Osteocyte (in vitro differentiated cells): ENCODE measurements around the gene DLEC1. TPM values are rescaled to one million over a fixed set of nuclear protein-coding genes. Genes with fewer than 3 reads are reported as not detected.

ENCODE experiments used
- DNase-seq: peaks from one replicate; pipeline ENCODE4 v3.0.0; 2021; ENCODE audit warnings: mixed read lengths; ENCODE audit not compliant: unreplicated experiment; ENCODE audit errors: extremely low spot score
- H3K27ac Mint-ChIP-seq: one replicate; pipeline ENCODE4 v1.8.0; 2021; ENCODE audit warnings: mild to moderate bottlenecking, mixed read lengths; ENCODE audit not compliant: unreplicated experiment
- H3K27me3 Mint-ChIP-seq: one replicate; pipeline ENCODE4 v1.8.0; 2021; ENCODE audit warnings: mixed read lengths; ENCODE audit not compliant: unreplicated experiment
- H3K36me3 Mint-ChIP-seq: one replicate; pipeline ENCODE4 v1.8.0; 2021; ENCODE audit warnings: mixed read lengths; ENCODE audit not compliant: unreplicated experiment
- H3K4me1 Mint-ChIP-seq: one replicate; pipeline ENCODE4 v1.8.0; 2021; ENCODE audit warnings: mixed read lengths; ENCODE audit not compliant: unreplicated experiment
- H3K4me3 Mint-ChIP-seq: one replicate; pipeline ENCODE4 v1.8.0; 2021; ENCODE audit warnings: mild to moderate bottlenecking, moderate library complexity, mixed read lengths; ENCODE audit not compliant: unreplicated experiment
- H3K9me3 Mint-ChIP-seq: one replicate; pipeline ENCODE4 v1.8.0; 2021; ENCODE audit warnings: mixed read lengths; ENCODE audit not compliant: unreplicated experiment
- CTCF ChIP-seq: fragments of 200-600 bp; sonication (generic); IDR thresholded peaks from 2 replicates; pipeline ENCODE4 v1.5.0; 2021; ENCODE audit warnings: antibody characterized with exemption, mild to moderate bottlenecking, moderate library complexity
- total RNA-seq: library from RNA; stranded (reverse); gene quantifications from 2 replicates; pipeline ENCODE4 v1.2.1, GENCODE V29; 2021

Gene DLEC1
- total RNA-seq, 1 donor from 2014 or later = 0.62 TPM

GRCh38 chr3:38019658-38020341 lies 19.2 kb upstream of the DLEC1 start:
- TF ChIP-seq CTCF = no peak
- Mint-ChIP-seq H3K4me1 (peaks cover 19% of the 10 kb centered on the region), H3K27ac (no peak overlapping the region), H3K9me3 (peaks cover 5% of the 10 kb centered on the region), H3K27me3 (no peaks in the 10 kb centered on the region), H3K4me3 (no peak overlapping the region), H3K36me3 (peaks cover 30% of the 10 kb centered on the region)
- no peak for DNase-seq

- H3K27ac Mint-ChIP-seq = no peak overlapping the region
- no peaks in the 10 kb centered on the region for H3K27me3 Mint-ChIP-seq
- peaks cover 5% of the 10 kb centered on the region for H3K9me3 Mint-ChIP-seq
- no peak for DNase-seq
- H3K36me3 Mint-ChIP-seq = peaks cover 24% of the 10 kb centered on the region
- H3K4me1 Mint-ChIP-seq = peaks cover 21% of the 10 kb centered on the region
- no peak for TF ChIP-seq CTCF
- H3K4me3 Mint-ChIP-seq = no peak overlapping the region
These were observed 18.7 kb upstream of the DLEC1 start for GRCh38 chr3:38020342-38020726.

- H3K36me3 Mint-ChIP-seq = peaks cover 16% of the 10 kb centered on the region
- H3K27ac Mint-ChIP-seq = no peak overlapping the region
- TF ChIP-seq CTCF = no peak
- no peak for DNase-seq
- H3K27me3 Mint-ChIP-seq = no peaks in the 10 kb centered on the region
- peaks cover 5% of the 10 kb centered on the region for H3K9me3 Mint-ChIP-seq
- H3K4me3 Mint-ChIP-seq = no peak overlapping the region
- peaks cover 26% of the 10 kb centered on the region for H3K4me1 Mint-ChIP-seq
These were observed 17.8 kb upstream of the DLEC1 start for GRCh38 chr3:38021196-38021595.

GRCh38 chr3:38022301-38022700 lies 16.7 kb upstream of the DLEC1 start:
- Mint-ChIP-seq H3K4me3 (no peak overlapping the region), H3K27me3 (no peaks in the 10 kb centered on the region), H3K9me3 (no peaks in the 10 kb centered on the region), H3K27ac (no peak overlapping the region), H3K36me3 (peaks cover 8% of the 10 kb centered on the region), H3K4me1 (peaks cover 24% of the 10 kb centered on the region)
- DNase-seq = no peak
- no peak for TF ChIP-seq CTCF

- Mint-ChIP-seq H3K4me3 (peak overlapping the region; percentile 97), H3K27ac (no peak overlapping the region), H3K36me3 (peaks cover 8% of the 10 kb centered on the region)
These were observed 15.9 kb upstream of the DLEC1 start for GRCh38 chr3:38022896-38023709.

More at GRCh38 chr3:38022896-38023709, 15.9 kb upstream of the DLEC1 start:
- no peak for DNase-seq
- Mint-ChIP-seq H3K27me3 (no peaks in the 10 kb centered on the region), H3K4me1 (peaks cover 17% of the 10 kb centered on the region), H3K9me3 (no peaks in the 10 kb centered on the region)
- no peak for TF ChIP-seq CTCF
